Prostate gland (tissue), 2 donors: ENCODE data around the gene TUBB1. TPM values are rescaled to one million over a fixed set of nuclear protein-coding genes. Genes with fewer than 3 reads are reported as not detected.

Source experiments
- DNase-seq: peaks from one replicate; pipeline ENCODE4 v3.0.0-alpha.2; 2019; ENCODE audit warnings: low spot score
- H3K27ac ChIP-seq, 2 donors: fragments of 200-600 bp; sonication (generic); 2 replicates each; pipeline ENCODE4 v1.5.1; 2017 to 2019
- H3K27me3 ChIP-seq: fragments of 200-600 bp; sonication (generic); replicated peaks from 2 replicates; pipeline ENCODE4 v1.5.1; 2019; ENCODE audit not compliant: insufficient read depth
- H3K36me3 ChIP-seq, 2 donors: fragments of 200-600 bp; sonication (generic); 1 replicate in 1 of 2; 2 replicates in 1 of 2; pipeline versions ENCODE4 v1.5.1 to v1.8.1; 2017 to 2019
- H3K4me1 ChIP-seq: fragments of 200-600 bp; sonication (generic); replicated peaks from 2 replicates; pipeline ENCODE4 v1.5.1; 2019
- H3K4me3 ChIP-seq, 2 donors: fragments of 200-600 bp; sonication (generic); 2 replicates each; pipeline ENCODE4 v1.5.1; 2017 to 2019
- H3K9me3 ChIP-seq: fragments of 200-600 bp; sonication (generic); 2 replicates; pipeline ENCODE4 v1.5.1; 2017
- POLR2A ChIP-seq: fragments of 450-650 bp; IDR thresholded peaks from one replicate; pipeline ENCODE4 v1.6.1; 2016; ENCODE audit warnings: antibody characterized with exemption, mild to moderate bottlenecking
- POLR2AphosphoS5 ChIP-seq: sonication (generic); formaldehyde crosslinking; IDR thresholded peaks from one replicate; pipeline ENCODE4 v1.6.1; 2017; ENCODE audit warnings: antibody characterized with exemption
- WGBS: methylation state at CpG from one replicate; pipeline ENCODE4 v1.1.5; 2018; 5-methylcytosine and 5-hydroxymethylcytosine counted together
- intact Hi-C: fragments of 100-400 bp; cut with DNase I; formaldehyde crosslinking; loops from one replicate; pipeline ENCODE4 v1.14.2; 2022
- total RNA-seq, 2 donors: library from RNA; depleted of rRNA; stranded (reverse); fragments of >200 nt; gene quantifications; one replicate each; pipeline ENCODE4 v1.1.0, GENCODE V29; 2016
- TF ChIP-seq, protein P1 (sequence below), 4 experiments: fragments of 200-600 bp in 2 of 4; fragments of 450-650 bp in 2 of 4; sonication (generic) in 2 of 4; IDR thresholded peaks; 1 replicate in 3 of 4; 2 replicates in 1 of 4; pipeline ENCODE4 v1.5.1; 2016 to 2019; ENCODE audit warnings: antibody characterized with exemption in 4 of 4, mild to moderate bottlenecking in 2 of 4, moderate library complexity in 2 of 4

Gene TUBB1
- total RNA-seq, 2 donors from 2014 or later, result not detected

DNA sequence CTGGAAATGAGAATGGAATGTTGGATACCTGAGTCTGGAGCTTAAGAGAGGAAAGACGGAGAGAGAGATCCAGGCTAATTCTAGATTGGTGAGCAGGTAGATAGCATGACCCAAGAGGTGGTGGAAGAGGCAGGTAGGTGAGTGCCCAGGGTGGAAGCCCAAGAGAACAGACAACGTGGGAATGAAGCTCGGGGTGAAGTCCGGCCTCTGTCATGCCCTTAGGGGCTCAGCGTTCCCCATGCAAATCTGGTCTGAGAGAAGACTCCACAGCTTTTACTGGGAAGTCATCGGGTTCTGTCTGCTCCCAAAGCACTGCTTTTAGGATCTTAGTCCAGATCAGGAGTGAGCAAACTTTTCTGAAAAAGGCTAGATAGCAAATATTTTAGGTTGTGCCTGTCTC is 34.5 kb upstream of the TUBB1 start:
- no peak overlapping the region for H3K27ac ChIP-seq
- peaks cover 9 to 21% of the 10 kb centered on the region in 2 donors for H3K36me3 ChIP-seq
- DNase-seq, result no peak
- H3K4me3 ChIP-seq, result no peak overlapping the region
- H3K27me3 ChIP-seq, result no peaks in the 10 kb centered on the region
- 74% methylated on average over 6 of the region's 6 CpGs for WGBS
- intact Hi-C loops, result loop anchor here (5.0 kb wide), 2 partner anchors 48 to 77 kb away; partner anchors contain the start of gene ATP5F1E
- peaks cover 6% of the 10 kb centered on the region for H3K4me1 ChIP-seq
- TF ChIP-seq, protein P1, sequence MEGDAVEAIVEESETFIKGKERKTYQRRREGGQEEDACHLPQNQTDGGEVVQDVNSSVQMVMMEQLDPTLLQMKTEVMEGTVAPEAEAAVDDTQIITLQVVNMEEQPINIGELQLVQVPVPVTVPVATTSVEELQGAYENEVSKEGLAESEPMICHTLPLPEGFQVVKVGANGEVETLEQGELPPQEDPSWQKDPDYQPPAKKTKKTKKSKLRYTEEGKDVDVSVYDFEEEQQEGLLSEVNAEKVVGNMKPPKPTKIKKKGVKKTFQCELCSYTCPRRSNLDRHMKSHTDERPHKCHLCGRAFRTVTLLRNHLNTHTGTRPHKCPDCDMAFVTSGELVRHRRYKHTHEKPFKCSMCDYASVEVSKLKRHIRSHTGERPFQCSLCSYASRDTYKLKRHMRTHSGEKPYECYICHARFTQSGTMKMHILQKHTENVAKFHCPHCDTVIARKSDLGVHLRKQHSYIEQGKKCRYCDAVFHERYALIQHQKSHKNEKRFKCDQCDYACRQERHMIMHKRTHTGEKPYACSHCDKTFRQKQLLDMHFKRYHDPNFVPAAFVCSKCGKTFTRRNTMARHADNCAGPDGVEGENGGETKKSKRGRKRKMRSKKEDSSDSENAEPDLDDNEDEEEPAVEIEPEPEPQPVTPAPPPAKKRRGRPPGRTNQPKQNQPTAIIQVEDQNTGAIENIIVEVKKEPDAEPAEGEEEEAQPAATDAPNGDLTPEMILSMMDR (IDR thresholded peaks at IDR 0.05), result no peak
- no peak for TF ChIP-seq POLR2A
- TF ChIP-seq POLR2AphosphoS5, result no peak
- H3K9me3 ChIP-seq, result no peaks in the 10 kb centered on the region

DNA sequence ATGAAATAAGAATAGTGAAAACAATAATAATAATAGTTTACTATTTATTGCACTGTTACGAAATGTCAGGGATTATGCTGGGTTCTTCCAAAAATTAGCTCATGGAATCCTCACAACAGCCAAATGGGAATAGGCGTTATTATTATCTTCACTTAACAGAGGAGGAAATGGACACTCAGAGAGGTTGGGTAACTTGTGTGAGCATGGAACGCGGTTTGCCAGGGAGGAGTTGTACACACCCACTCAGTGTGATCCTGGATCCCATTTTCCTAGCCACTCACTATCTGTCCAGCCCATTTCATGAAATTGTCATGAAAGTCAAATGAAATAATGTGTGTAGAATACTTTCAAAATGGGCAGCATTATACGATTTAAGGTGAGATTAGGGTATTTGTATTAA is 33.6 kb upstream of the TUBB1 start:
- no peak overlapping the region for H3K27ac ChIP-seq
- no peak overlapping the region for H3K4me3 ChIP-seq
- TF ChIP-seq POLR2A (no peak), POLR2AphosphoS5 (no peak)
- TF ChIP-seq, protein P1 (IDR thresholded peaks at IDR 0.05), result no peak
- H3K36me3 ChIP-seq, result peaks cover 9 to 25% of the 10 kb centered on the region in 2 donors
- H3K27me3 ChIP-seq, result no peaks in the 10 kb centered on the region
- H3K9me3 ChIP-seq, result no peaks in the 10 kb centered on the region
- no peak for DNase-seq
- intact Hi-C loops, result no loop called here
- 82% methylated on average over 5 of the region's 5 CpGs for WGBS
- H3K4me1 ChIP-seq, result peaks cover 6% of the 10 kb centered on the region

DNA sequence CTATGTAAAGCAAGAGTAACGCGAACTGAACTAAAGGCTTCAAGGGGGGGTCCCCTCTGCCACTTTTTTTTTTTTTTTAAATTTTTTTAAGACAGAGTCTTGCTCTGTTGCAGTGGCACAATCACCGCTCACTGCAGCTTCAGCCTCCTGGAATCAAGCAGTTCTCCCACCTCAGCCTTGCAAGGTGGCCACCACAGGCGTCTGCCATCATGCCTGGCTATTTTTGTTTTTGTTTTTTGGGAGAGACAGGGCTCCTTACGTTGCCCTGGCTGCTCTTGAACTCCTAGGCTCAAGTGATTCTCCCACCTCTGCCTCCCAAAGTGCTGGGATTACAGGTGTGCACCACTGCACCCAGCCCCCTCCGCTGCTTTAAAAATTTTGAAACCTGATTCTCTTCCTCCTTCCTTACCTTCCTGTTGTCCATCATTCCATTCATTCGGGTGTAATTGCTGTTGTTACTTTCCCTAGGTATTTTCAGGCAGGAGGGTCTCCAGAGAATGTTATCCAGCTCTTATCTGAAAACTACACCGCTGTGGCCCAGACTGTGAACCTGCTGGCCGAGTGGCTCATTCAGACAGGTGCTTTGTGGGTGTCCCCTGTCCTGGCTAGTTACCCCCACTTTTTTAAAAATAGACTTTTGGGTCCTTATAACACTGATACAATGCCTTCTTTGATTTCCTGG is 32.8 kb upstream of the TUBB1 start:
- Histone ChIP-seq H3K27ac (no peak overlapping the region), H3K27me3 (no peaks in the 10 kb centered on the region), H3K4me3 (no peak overlapping the region), H3K9me3 (no peaks in the 10 kb centered on the region), H3K4me1 (peaks cover 6% of the 10 kb centered on the region), H3K36me3 (peaks cover 9 to 25% of the 10 kb centered on the region in 2 donors)
- intact Hi-C loops, result no loop called here
- no peak for DNase-seq
- WGBS, result 79% methylated on average over 9 of the region's 9 CpGs
- TF ChIP-seq POLR2A (no peak), POLR2AphosphoS5 (no peak)
- TF ChIP-seq, protein P1 (IDR thresholded peaks at IDR 0.05), result no peak

DNA sequence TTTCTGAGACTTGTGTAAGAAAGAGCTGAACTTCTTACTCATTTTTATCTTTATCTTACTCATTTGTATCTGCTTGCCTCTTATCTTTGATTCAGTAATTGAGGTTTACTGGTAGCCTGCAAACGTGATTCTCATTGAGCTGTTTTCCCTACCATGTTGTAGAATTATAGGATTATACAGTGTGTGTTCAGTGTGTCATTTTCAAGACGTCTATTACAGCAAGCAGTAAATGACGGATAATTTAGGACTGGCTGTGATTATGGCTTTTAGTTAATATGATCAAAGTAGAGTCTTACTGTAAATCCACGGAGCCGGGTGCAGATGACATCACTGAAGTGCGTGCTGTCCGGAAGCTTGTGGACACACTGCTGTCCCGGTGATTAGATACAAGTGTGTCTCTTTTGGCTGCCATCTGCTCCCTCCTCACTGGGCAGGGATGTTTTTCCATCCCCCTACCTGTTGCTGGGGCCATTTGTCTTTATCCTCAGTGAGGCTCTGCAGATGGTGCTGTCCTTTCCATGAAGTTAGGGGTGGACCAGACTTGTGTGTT is 32.2 kb upstream of the TUBB1 start:
- Histone ChIP-seq H3K4me3 (no peak overlapping the region), H3K4me1 (peaks cover 6% of the 10 kb centered on the region), H3K27me3 (no peaks in the 10 kb centered on the region), H3K9me3 (no peaks in the 10 kb centered on the region), H3K36me3 (peaks cover 9 to 25% of the 10 kb centered on the region in 2 donors), H3K27ac (no peak overlapping the region)
- no peak for DNase-seq
- intact Hi-C loops, result no loop called here
- WGBS, result 80% methylated on average over 8 of the region's 8 CpGs
- TF ChIP-seq POLR2AphosphoS5 (no peak), POLR2A (no peak)
- TF ChIP-seq, protein P1 (IDR thresholded peaks at IDR 0.05), result no peak
